Measurements from ENCODE around the gene MEIS2. TPM values are rescaled to one million over a fixed set of nuclear protein-coding genes. Genes with fewer than 3 reads are reported as not detected.

MEIS2 gene
- total RNA-seq, 4 donors from 2014 or later, result 7.5 to 40.4 (median 21.2) TPM

GRCh38 chr15:37004981-37005735 is 95.2 kb downstream of the MEIS2 start:
- Histone ChIP-seq H3K27ac (no peak overlapping the region), H3K27me3 (no peaks in the 10 kb centered on the region), H3K4me3 (no peak overlapping the region), H3K4me1 (no peaks in the 10 kb centered on the region), H3K36me3 (no peaks in the 10 kb centered on the region), H3K9me3 (no peaks in the 10 kb centered on the region)
- TF ChIP-seq POLR2A (IDR thresholded peaks at IDR 0.05), result no peak
- TF ChIP-seq CTCF (IDR thresholded peaks at IDR 0.05), result no peak
- DNase-seq, result no peak

- Histone ChIP-seq H3K4me3 (no peak overlapping the region), H3K27me3 (no peaks in the 10 kb centered on the region), H3K4me1 (no peaks in the 10 kb centered on the region), H3K27ac (no peak overlapping the region), H3K9me3 (no peaks in the 10 kb centered on the region), H3K36me3 (no peaks in the 10 kb centered on the region)
- no peak for DNase-seq
- TF ChIP-seq CTCF (IDR thresholded peaks at IDR 0.05) (no peak), POLR2A (IDR thresholded peaks at IDR 0.05) (no peak)
Observed at GRCh38 chr15:37004373-37004869, 95.9 kb downstream of the MEIS2 start.

GRCh38 chr15:37002041-37002672 is 98.2 kb downstream of the MEIS2 start:
- H3K9me3 ChIP-seq, result no peaks in the 10 kb centered on the region
- H3K27me3 ChIP-seq, result no peaks in the 10 kb centered on the region
- H3K36me3 ChIP-seq, result no peaks in the 10 kb centered on the region
- no peak for DNase-seq
- no peak overlapping the region for H3K27ac ChIP-seq
- TF ChIP-seq POLR2A (IDR thresholded peaks at IDR 0.05) (no peak), CTCF (IDR thresholded peaks at IDR 0.05) (no peak)
- H3K4me3 ChIP-seq, result no peak overlapping the region
- no peaks in the 10 kb centered on the region for H3K4me1 ChIP-seq

GRCh38 chr15:37001417-37001816 is 98.9 kb downstream of the MEIS2 start:
- no peak overlapping the region for H3K4me3 ChIP-seq
- no peaks in the 10 kb centered on the region for H3K36me3 ChIP-seq
- H3K27me3 ChIP-seq, result no peaks in the 10 kb centered on the region
- no peaks in the 10 kb centered on the region for H3K9me3 ChIP-seq
- TF ChIP-seq CTCF (IDR thresholded peaks at IDR 0.05), result no peak
- TF ChIP-seq POLR2A (IDR thresholded peaks at IDR 0.05), result no peak
- no peak for DNase-seq
- H3K27ac ChIP-seq, result no peak overlapping the region
- H3K4me1 ChIP-seq, result no peaks in the 10 kb centered on the region

GRCh38 chr15:36999778-37000177 is 100.6 kb downstream of the MEIS2 start:
- Histone ChIP-seq H3K4me1 (no peaks in the 10 kb centered on the region), H3K27me3 (no peaks in the 10 kb centered on the region), H3K4me3 (no peak overlapping the region), H3K36me3 (no peaks in the 10 kb centered on the region), H3K27ac (no peak overlapping the region), H3K9me3 (no peaks in the 10 kb centered on the region)
- no peak for DNase-seq
- TF ChIP-seq CTCF (IDR thresholded peaks at IDR 0.05), result no peak
- no peak for TF ChIP-seq POLR2A (IDR thresholded peaks at IDR 0.05)

Measured in Peyer's patch (tissue), 4 donors.